K562 (cell line): ENCODE measurements around the gene TAS2R41. TPM values are rescaled to one million over a fixed set of nuclear protein-coding genes. Genes with fewer than 3 reads are reported as not detected.
A peak's percentile ranks its signal among the peaks of the same experiment; 100 is the strongest.

Source experiments
- ATAC-seq: fragments of 200-7000 bp; cut with Tn5 transposase; 3 replicates; pipeline ENCODE4 v1.9.1; 2020; ENCODE audit warnings: moderate library complexity
- BruUV-seq: library from RNA; stranded (reverse); fragments of 400-500 nt; replicated peaks from 2 replicates; lab custom pipeline; 2021; lab: Mats Ljungman, UMichigan
- CTCF ChIA-PET: fragments of 300-600 bp; formaldehyde crosslinking; extraction: SDS; loops from one replicate; lab custom pipeline; 2021; ENCODE audit warnings: low intra/inter-chr PET ratio; lab: Yijun Ruan, JAX
- POLR2A ChIA-PET: fragments of 300-600, 350-650 bp; sonication (Branson Sonifier 250); formaldehyde crosslinking; extraction: SDS; loops from one replicate; lab custom pipeline; 2021; ENCODE audit warnings: antibody characterized with exemption, inconsistent platforms; lab: Yijun Ruan, JAX
- DNase-seq, 4 experiments: peaks; one replicate each; pipeline versions ENCODE4 v3.0.0 to v3.0.0-alpha.2; 2011 to 2018; ENCODE audit warnings: low spot score in 3 of 4, mixed read lengths in 3 of 4; ENCODE audit errors: extremely low read depth in 1 of 4
- FAIRE-seq: peaks from 2 replicates; lab custom pipeline; 2011; peaks lifted over from hg19 to GRCh38; lab: Jason Lieb, UNC
- H2AFZ ChIP-seq: 2 replicates; pipeline ENCODE4 v1.6.0; 2011; ENCODE audit warnings: low read depth, low read length, control low read depth, inconsistent platforms
- H3K27ac ChIP-seq: fragments of 200-600 bp; 3 replicates; pipeline ENCODE4 v1.8.0; 2011; ENCODE audit warnings: low read depth, mild to moderate bottlenecking, control low read depth, inconsistent platforms, low read length, moderate library complexity, mixed read lengths; ENCODE audit errors: extremely low read depth
- H3K27me3 ChIP-seq, 2 experiments: fragments of 300-600 bp in 1 of 2; 2 replicates in 1 of 2; 3 replicates in 1 of 2; pipeline versions ENCODE4 v1.6.0 to v1.8.0; 2011; ENCODE audit warnings: inconsistent platforms in 2 of 2, low read length in 2 of 2, mild to moderate bottlenecking in 1 of 2, mixed read lengths in 1 of 2, moderate library complexity in 1 of 2; ENCODE audit not compliant: control insufficient read depth in 2 of 2, insufficient read depth in 2 of 2
- H3K36me3 ChIP-seq: fragments of 300-600 bp; 3 replicates; pipeline ENCODE4 v1.8.0; 2011; ENCODE audit warnings: mild to moderate bottlenecking, low read length, inconsistent platforms; ENCODE audit not compliant: control insufficient read depth, insufficient read depth
- H3K4me1 ChIP-seq, 2 experiments: fragments of 200-600 bp in 1 of 2; replicated peaks in 1 of 2; 2 replicates in 1 of 2; 3 replicates in 1 of 2; pipeline versions ENCODE4 v1.5.1 to v1.8.0; 2011; ENCODE audit warnings: inconsistent platforms in 2 of 2, low read length in 2 of 2, mild to moderate bottlenecking in 1 of 2, mixed read lengths in 1 of 2, moderate library complexity in 1 of 2; ENCODE audit not compliant: control insufficient read depth in 2 of 2, insufficient read depth in 2 of 2
- H3K4me2 ChIP-seq: 2 replicates; pipeline ENCODE4 v1.6.1; 2011; ENCODE audit warnings: low read length, control low read depth, inconsistent platforms, mixed read lengths; ENCODE audit not compliant: insufficient read depth
- H3K4me3 ChIP-seq: fragments of 200-600 bp; sonication (generic), shearing (Covaris generic); 2 replicates; pipeline ENCODE4 v1.5.1; 2016; ENCODE audit warnings: control low read depth, inconsistent platforms
- H3K79me2 ChIP-seq: fragments of 200-600 bp; 3 replicates; pipeline ENCODE4 v1.8.0; 2011; ENCODE audit warnings: low read length, inconsistent platforms; ENCODE audit not compliant: control insufficient read depth, insufficient read depth
- H3K9ac ChIP-seq, 2 experiments: 2 replicates each; pipeline versions ENCODE4 v1.6.0 to v1.6.1; 2011; ENCODE audit warnings: low read depth in 2 of 2, low read length in 2 of 2, control low read depth in 1 of 2, inconsistent platforms in 1 of 2, mild to moderate bottlenecking in 1 of 2, mixed read lengths in 1 of 2; ENCODE audit not compliant: insufficient read depth in 1 of 2
- H3K9me1 ChIP-seq: one replicate; pipeline ENCODE4 v1.6.0; 2011; ENCODE audit warnings: inconsistent platforms, mild to moderate bottlenecking, low read length, moderate library complexity; ENCODE audit not compliant: control insufficient read depth, insufficient read depth
- H3K9me3 ChIP-seq: replicated peaks from 2 replicates; pipeline ENCODE4 v1.5.1; 2011; ENCODE audit warnings: low read depth, low read length, inconsistent platforms; ENCODE audit not compliant: control insufficient read depth, insufficient read depth
- H4K20me1 ChIP-seq: replicated peaks from 2 replicates; pipeline ENCODE4 v1.6.1; 2011; ENCODE audit warnings: low read length, inconsistent platforms, mixed read lengths; ENCODE audit not compliant: control insufficient read depth, insufficient read depth
- CLOCK ChIP-seq: fragments of 250-450 bp; sonication (Bioruptor Pico); IDR thresholded peaks from 2 replicates; pipeline ENCODE4 v1.4.0; 2020; ENCODE audit warnings: mild to moderate bottlenecking, moderate library complexity, borderline replicate concordance
- CSDE1 ChIP-seq, 2 experiments: fragments of 450-650 bp; IDR thresholded peaks; 2 replicates each; pipeline ENCODE4 v1.6.1; 2016; ENCODE audit warnings: mild to moderate bottlenecking in 1 of 2
- DMBX1 ChIP-seq: fragments of 250-450 bp; sonication (Bioruptor Pico); IDR thresholded peaks from 2 replicates; pipeline ENCODE4 v1.8.0; 2022; ENCODE audit warnings: inconsistent platforms, mild to moderate bottlenecking, moderate library complexity, borderline replicate concordance
- GATAD2B ChIP-seq: fragments of 450-650 bp; IDR thresholded peaks from 2 replicates; pipeline ENCODE4 v1.6.1; 2017; ENCODE audit warnings: mild to moderate bottlenecking, borderline replicate concordance
- GTF2F1 ChIP-seq: IDR thresholded peaks from 2 replicates; pipeline ENCODE4 v1.6.1; 2011; ENCODE audit warnings: low read depth, low read length, improper control_type of control experiment
- HOXB6 ChIP-seq: fragments of 250-450 bp; sonication (Bioruptor Pico); IDR thresholded peaks from 2 replicates; pipeline ENCODE4 v1.5.1; 2022; ENCODE audit warnings: mild to moderate bottlenecking, borderline replicate concordance
- POLR2B ChIP-seq: fragments of 450-650 bp; IDR thresholded peaks from 2 replicates; pipeline ENCODE4 v1.6.1; 2018; ENCODE audit warnings: low read depth; ENCODE audit not compliant: partially characterized antibody
- PTTG1 ChIP-seq: fragments of 450-650 bp; IDR thresholded peaks from 2 replicates; pipeline ENCODE4 v1.6.1; 2016; ENCODE audit warnings: low read depth, mild to moderate bottlenecking, missing genetic modification characterization, missing compliant biosample characterization
- TCF3 ChIP-seq: sonication (generic); formaldehyde crosslinking; IDR thresholded peaks from 2 replicates; pipeline ENCODE4 v1.4.0; 2020; ENCODE audit warnings: mild to moderate bottlenecking, missing genetic modification reagents
- TRIM24 ChIP-seq, 2 experiments: fragments of 450-650 bp; IDR thresholded peaks; 2 replicates each; pipeline ENCODE4 v1.6.1; 2016
- ZBTB17 ChIP-seq: fragments of 450-650 bp; formaldehyde crosslinking; IDR thresholded peaks from 2 replicates; pipeline ENCODE4 v1.4.0; 2020; ENCODE audit warnings: mild to moderate bottlenecking
- ZFP30 ChIP-seq: fragments of 250-450 bp; sonication (Bioruptor Pico); IDR thresholded peaks from 2 replicates; pipeline ENCODE4 v1.8.0; 2022; ENCODE audit warnings: moderate library complexity, mild to moderate bottlenecking, inconsistent platforms, borderline replicate concordance
- ZNF57 ChIP-seq: fragments of 450-650 bp; formaldehyde crosslinking; IDR thresholded peaks from 2 replicates; pipeline ENCODE4 v1.4.0; 2020; ENCODE audit warnings: mild to moderate bottlenecking, moderate library complexity
- WGBS: fragments of 100-300 bp; shearing (Covaris generic); methylation state at CpG from one replicate; pipeline ENCODE4 v1.1.6; 2016; ENCODE audit warnings: low coverage, mixed read lengths; ENCODE audit not compliant: insufficient coverage; ENCODE audit errors: missing lambda C conversion rate; 5-methylcytosine and 5-hydroxymethylcytosine counted together
- in situ Hi-C: fragments of 300-500 bp; cut with MboI; formaldehyde crosslinking; loops from 4 replicates; pipeline ENCODE4 v1.15.0; 2018; ENCODE audit warnings: inconsistent platforms, mixed read lengths
- intact Hi-C: fragments of 100-400 bp; cut with micrococcal nuclease; formaldehyde crosslinking; loops from 2 replicates; pipeline ENCODE4 v1.14.2; 2022
- polyA plus RNA-seq, 8 experiments: library from polyadenylated mRNA; depleted of rRNA in 4 of 8; stranded (reverse) in 5 of 8; unstranded in 3 of 8; fragments of >200 nt; fragmentation: Nextera tagmentation in 2 of 8; fragmentation: Illumina TruSeq in 1 of 8; extraction: Ambion mirVana in 2 of 8; extraction: Trizol in 1 of 8; gene quantifications; 2 replicates each; pipeline versions ENCODE4 v1.2.1 to v1.2.3, GENCODE V29; 2011 to 2014; ENCODE audit warnings: inconsistent platforms in 1 of 8, missing spikeins in 1 of 8
- total RNA-seq, 7 experiments: library from RNA; depleted of rRNA in 6 of 7; stranded (reverse); fragments of >200 nt in 6 of 7; fragmentation: Illumina TruSeq in 2 of 7; extraction: Trizol in 2 of 7; gene quantifications; 2 replicates each; pipeline versions ENCODE4 v1.2.1 to v1.2.3, GENCODE V29; 2011 to 2021; ENCODE audit warnings: low replicate concordance in 1 of 7
- TF ChIP-seq, protein P1 (sequence below): fragments of 450-650 bp; conservative IDR thresholded peaks from 2 replicates; pipeline ENCODE4 v1.6.1; 2016; ENCODE audit warnings: missing genetic modification characterization, low read depth, mild to moderate bottlenecking, missing compliant biosample characterization, moderate library complexity
- TF ChIP-seq, protein P2 (sequence below), 2 experiments: IDR thresholded peaks in 1 of 2; conservative IDR thresholded peaks in 1 of 2; 2 replicates each; pipeline ENCODE4 v1.6.1; 2016; ENCODE audit warnings: low read depth in 2 of 2, mild to moderate bottlenecking in 1 of 2, missing compliant biosample characterization in 1 of 2, missing genetic modification characterization in 1 of 2, moderate library complexity in 1 of 2

TAS2R41 gene
- total and polyA plus RNA-seq, 9 of the 15 experiments (the other 6 are each of a cell fraction or from before 2014, with no cell fraction given): not detected

DNA sequence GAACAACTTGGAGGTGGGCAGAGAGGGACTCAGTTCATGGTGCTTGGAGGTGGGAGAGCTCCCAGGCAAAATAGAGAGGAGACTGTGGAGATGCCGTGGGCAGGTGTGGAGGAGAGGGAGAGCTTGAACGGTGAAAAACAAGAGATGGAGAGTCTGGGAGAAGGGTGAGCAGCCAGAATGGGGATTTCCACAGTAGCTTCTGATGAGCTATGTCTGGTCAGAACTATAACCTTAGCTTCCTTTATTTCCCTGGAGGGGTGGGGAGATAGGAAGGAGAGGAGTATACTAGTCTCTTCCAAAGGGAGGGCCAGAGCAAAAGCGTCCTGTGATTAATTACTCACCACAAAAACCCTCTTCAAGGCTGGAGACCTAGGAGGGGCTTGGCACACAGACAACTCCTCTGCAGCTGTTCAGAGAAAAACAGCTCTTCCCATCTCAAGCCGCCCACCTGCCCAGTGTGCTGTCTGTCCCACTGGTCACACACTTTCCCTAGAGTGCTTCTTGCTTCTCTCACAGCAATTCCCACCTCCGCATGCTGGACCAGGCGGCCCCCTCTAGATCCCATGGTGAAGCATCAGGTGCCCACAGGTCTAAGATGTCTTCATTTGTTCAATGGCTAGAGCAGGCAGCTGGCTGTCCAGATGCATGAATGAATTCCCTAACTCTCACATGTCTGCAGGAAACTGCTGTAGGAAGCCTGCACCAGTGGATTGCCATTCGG, 41.9 kb downstream of the TAS2R41 start:
- Histone ChIP-seq H3K4me1 (no peaks in the 10 kb centered on the region), H4K20me1 (no peaks in the 10 kb centered on the region), H3K4me3 (no peak overlapping the region), H3K36me3 (no peaks in the 10 kb centered on the region), H3K9me3 (no peaks in the 10 kb centered on the region), H2AFZ (no peak overlapping the region), H3K27me3 (peaks cover 27 to 32% of the 10 kb centered on the region in 2 experiments), H3K79me2 (no peaks in the 10 kb centered on the region), H3K27ac (no peak overlapping the region), H3K9ac (peak overlapping the region in 1 of 2 experiments; percentile 5; a peak in 1 of 4 replicates), H3K4me2 (no peak overlapping the region), H3K9me1 (no peaks in the 10 kb centered on the region)
- no peak; the same call in 1 of the 3 replicates for ATAC-seq
- no TSS peak for BruUV-seq
- WGBS: 5% methylated on average over 7 of the region's 7 CpGs
- ChIA-PET POLR2A (interaction anchor here (0.7 to 1.3 kb wide), 3 partner anchors 13 to 382 kb away, joined by 3 to 5 read pairs (median 5); partner anchors contain the start of gene TCAF1), CTCF (no interaction called here)
- intact Hi-C loops: no loop called here
- in situ Hi-C loops: loop anchor here (5.0 kb wide), 1 partner anchor 283 kb away; no protein-coding TSS in a partner anchor
- FAIRE-seq: no peak
- no peak for DNase-seq
- no peak for TF ChIP-seq ZFP30 (CRISPR knock-in tag)
- no peak for TF ChIP-seq TRIM24 (IDR thresholded peaks at IDR 0.05)
- TF ChIP-seq, protein P1, sequence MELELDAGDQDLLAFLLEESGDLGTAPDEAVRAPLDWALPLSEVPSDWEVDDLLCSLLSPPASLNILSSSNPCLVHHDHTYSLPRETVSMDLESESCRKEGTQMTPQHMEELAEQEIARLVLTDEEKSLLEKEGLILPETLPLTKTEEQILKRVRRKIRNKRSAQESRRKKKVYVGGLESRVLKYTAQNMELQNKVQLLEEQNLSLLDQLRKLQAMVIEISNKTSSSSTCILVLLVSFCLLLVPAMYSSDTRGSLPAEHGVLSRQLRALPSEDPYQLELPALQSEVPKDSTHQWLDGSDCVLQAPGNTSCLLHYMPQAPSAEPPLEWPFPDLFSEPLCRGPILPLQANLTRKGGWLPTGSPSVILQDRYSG (tag): no peak
- TF ChIP-seq, protein P2, sequence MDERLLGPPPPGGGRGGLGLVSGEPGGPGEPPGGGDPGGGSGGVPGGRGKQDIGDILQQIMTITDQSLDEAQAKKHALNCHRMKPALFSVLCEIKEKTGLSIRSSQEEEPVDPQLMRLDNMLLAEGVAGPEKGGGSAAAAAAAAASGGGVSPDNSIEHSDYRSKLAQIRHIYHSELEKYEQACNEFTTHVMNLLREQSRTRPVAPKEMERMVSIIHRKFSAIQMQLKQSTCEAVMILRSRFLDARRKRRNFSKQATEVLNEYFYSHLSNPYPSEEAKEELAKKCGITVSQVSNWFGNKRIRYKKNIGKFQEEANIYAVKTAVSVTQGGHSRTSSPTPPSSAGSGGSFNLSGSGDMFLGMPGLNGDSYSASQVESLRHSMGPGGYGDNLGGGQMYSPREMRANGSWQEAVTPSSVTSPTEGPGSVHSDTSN (CRISPR knock-in tag; IDR thresholded peaks at IDR 0.05; ENCODE audit: low read depth): no peak
- TF ChIP-seq, protein P2 (tag; conservative IDR thresholded peaks at IDR 0.05; ENCODE audit: low read depth): no peak
- no peak for TF ChIP-seq HOXB6
- no peak for TF ChIP-seq ZNF57 (CRISPR knock-in tag)
- no peak for TF ChIP-seq POLR2B
- TF ChIP-seq CLOCK (CRISPR knock-in tag): no peak
- TF ChIP-seq PTTG1 (tag): no peak
- TF ChIP-seq GTF2F1: no peak
- TF ChIP-seq TCF3 (CRISPR knock-in tag): no peak
- TF ChIP-seq ZBTB17: no peak
- TF ChIP-seq DMBX1 (CRISPR knock-in tag): no peak
- TF ChIP-seq CSDE1 (IDR thresholded peaks at IDR 0.05): no peak
- no peak for TF ChIP-seq GATAD2B
